GM10266 (cell line): Measurements from ENCODE around the gene FAM20C.

ENCODE experiments used
- DNase-seq: peaks from one replicate; pipeline ENCODE4 v3.0.0; 2012; ENCODE audit errors: extremely low spot score
- CTCF ChIP-seq: IDR thresholded peaks from 2 replicates; pipeline ENCODE4 v1.5.1; 2012; ENCODE audit warnings: mild to moderate bottlenecking, low read depth; ENCODE audit not compliant: control insufficient read depth, insufficient read depth; ENCODE audit errors: missing control alignments

The FAM20C gene

DNA sequence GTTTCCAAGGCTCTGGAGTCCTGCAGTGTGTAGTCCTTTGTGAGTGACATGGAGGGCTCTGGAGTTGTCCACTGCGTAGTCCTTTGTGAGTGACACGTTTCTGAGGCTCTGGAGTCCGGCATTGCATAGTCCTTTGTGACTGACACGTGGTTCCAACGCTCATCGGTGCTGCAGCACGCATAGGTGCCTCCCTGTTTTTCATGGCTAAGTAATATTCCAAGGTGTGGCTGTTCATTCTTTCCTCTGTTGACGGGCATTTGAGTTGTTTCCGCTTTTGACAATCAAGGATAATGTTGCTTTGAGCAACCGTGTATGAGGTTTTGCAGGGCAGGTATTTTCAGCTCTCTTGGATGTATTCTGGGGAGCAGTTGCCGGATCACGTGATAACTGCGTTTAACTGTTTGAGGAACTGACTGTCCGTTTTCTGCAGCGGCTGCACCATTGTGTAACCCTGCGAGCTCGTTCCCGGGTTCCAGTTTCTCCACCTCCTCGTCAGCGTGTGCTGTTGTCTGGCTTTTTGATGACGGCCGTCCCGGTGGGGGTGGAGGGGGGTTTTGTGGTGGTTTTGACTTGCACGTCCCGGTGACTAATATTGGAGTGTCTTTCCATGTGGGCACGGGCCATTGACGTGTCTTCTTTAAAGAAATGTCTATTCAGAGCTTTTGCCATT, 21.1 kb downstream of the FAM20C start:
- DNase-seq = no peak

GRCh38 chr7:214410-215212, 22.2 kb downstream of the FAM20C start:
- no peak for TF ChIP-seq CTCF
- no peak for DNase-seq

More for the DNA sequence above, 21.1 kb downstream of the FAM20C start:
- no peak for TF ChIP-seq CTCF

- TF ChIP-seq CTCF = no peak
- no peak for DNase-seq
These were observed 24.3 kb downstream of the FAM20C start for GRCh38 chr7:216360-217300.

- DNase-seq = no peak
- TF ChIP-seq CTCF = no peak
These were observed 25.4 kb downstream of the FAM20C start for GRCh38 chr7:217781-218180.

DNA sequence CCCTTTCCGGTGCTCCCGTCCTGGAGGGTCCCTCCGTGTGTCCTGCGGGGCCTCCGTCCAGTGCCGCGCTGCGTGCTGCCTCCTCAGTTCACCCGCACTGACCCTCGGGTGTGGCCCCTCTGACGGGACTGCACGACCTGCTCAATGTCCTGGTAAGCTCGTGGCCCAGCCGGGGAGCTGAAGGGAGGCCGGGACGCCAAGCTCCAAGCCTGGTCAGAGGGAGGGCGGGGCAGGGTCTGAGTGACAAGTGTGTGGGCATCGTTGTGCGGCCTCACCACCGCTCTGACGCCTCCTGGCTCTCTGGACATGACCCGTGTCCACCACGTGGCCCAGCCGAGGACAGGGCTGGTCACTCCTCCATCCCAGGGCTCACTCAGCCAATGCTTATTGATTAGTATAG, 25.9 kb downstream of the FAM20C start:
- no peak for TF ChIP-seq CTCF
- DNase-seq = no peak

DNA sequence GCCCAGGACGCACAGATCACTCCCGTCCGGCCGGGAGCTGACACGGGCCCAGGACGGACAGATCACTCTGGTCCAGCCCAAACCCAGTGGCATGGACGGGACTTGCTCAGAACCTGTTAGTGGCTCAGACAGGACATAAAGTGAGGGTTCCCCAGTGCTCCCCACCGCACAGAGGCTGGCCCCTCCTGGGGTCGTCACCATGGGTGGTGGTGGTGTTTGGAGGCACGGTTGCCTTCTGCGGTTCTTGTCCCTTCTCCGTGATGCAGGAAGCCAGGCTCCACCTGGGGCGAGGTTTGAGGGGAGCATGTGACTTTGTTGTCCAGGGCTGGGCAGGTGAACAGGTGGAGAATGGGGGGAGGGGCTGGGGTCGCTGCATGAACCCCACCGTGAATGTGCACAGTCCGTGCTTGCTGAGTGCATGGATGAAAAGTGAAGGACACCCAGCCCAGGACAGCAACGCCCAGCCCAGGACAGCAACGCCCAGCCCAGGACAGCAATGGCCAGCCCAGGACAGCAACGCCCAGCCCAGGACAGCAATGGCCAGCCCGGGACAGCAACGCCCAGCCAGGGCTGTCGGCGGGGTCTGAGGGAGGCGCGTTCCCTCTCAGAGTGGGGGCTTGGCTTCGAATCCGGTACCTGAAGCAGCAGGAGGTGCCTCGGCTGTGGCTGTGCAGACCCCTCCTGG, 26.7 kb downstream of the FAM20C start:
- no peak for TF ChIP-seq CTCF
- no peak for DNase-seq
